HAP-1 (cell line): ENCODE data around the gene TMEM147.
A peak's percentile ranks its signal among the peaks of the same experiment; 100 is the strongest.

Experiments used
- DNase-seq, 2 experiments: peaks; one replicate each; pipeline ENCODE4 v3.0.0-alpha.2; 2016 to 2020; ENCODE audit warnings: low spot score in 2 of 2
- H3K27me3 ChIP-seq: fragments of 250-450 bp; sonication (Bioruptor Pico); 2 replicates; pipeline ENCODE4 v1.5.1; 2020; ENCODE audit warnings: low read depth, mild to moderate bottlenecking, moderate library complexity
- H3K36me3 ChIP-seq: fragments of 250-450 bp; sonication (Bioruptor Pico); replicated peaks from 2 replicates; pipeline ENCODE4 v1.5.1; 2020; ENCODE audit warnings: mild to moderate bottlenecking
- H3K4me1 ChIP-seq: fragments of 250-450 bp; sonication (Bioruptor Pico); 2 replicates; pipeline ENCODE4 v1.5.1; 2020; ENCODE audit warnings: mild to moderate bottlenecking
- H3K4me3 ChIP-seq: fragments of 250-450 bp; sonication (Bioruptor Pico); 2 replicates; pipeline ENCODE4 v1.5.1; 2020; ENCODE audit warnings: mild to moderate bottlenecking, moderate library complexity
- H3K9me3 ChIP-seq: fragments of 250-450 bp; sonication (Bioruptor Pico); 2 replicates; pipeline ENCODE4 v1.5.1; 2020; ENCODE audit warnings: mild to moderate bottlenecking, moderate library complexity
- in situ Hi-C: fragments of 300-500 bp; cut with MboI; formaldehyde crosslinking; loops from 3 replicates; pipeline ENCODE4 v1.14.3; 2020; ENCODE audit warnings: low sequenced_read_pairs, inconsistent platforms, mixed read lengths

The TMEM147 gene

GRCh38 chr19:35556846-35557538 is 11.6 kb downstream of the TMEM147 start:
- Histone ChIP-seq H3K4me1 (no peaks in the 10 kb centered on the region; the same call in none of the 2 replicates), H3K27me3 (peaks cover 2% of the 10 kb centered on the region; the same call in 1 of the 2 replicates), H3K36me3 (no peaks in the 10 kb centered on the region), H3K4me3 (no peak overlapping the region), H3K9me3 (no peaks in the 10 kb centered on the region)
- in situ Hi-C loops, result no loop called here
- no peak for DNase-seq

GRCh38 chr19:35557539-35558399 is 12.3 kb downstream of the TMEM147 start:
- in situ Hi-C loops, result no loop called here
- Histone ChIP-seq H3K27me3 (peaks cover 2% of the 10 kb centered on the region; the same call in 1 of the 2 replicates), H3K4me3 (peak overlapping the region; percentile 42), H3K36me3 (no peaks in the 10 kb centered on the region), H3K9me3 (no peaks in the 10 kb centered on the region), H3K4me1 (no peaks in the 10 kb centered on the region; the same call in none of the 2 replicates)
- DNase-seq, result peak; percentile 75 to 98

GRCh38 chr19:35558400-35559280 is 13.2 kb downstream of the TMEM147 start:
- Histone ChIP-seq H3K27me3 (peaks cover 2% of the 10 kb centered on the region; the same call in 1 of the 2 replicates), H3K4me3 (peak overlapping the region; percentile 42), H3K4me1 (no peaks in the 10 kb centered on the region; the same call in none of the 2 replicates), H3K9me3 (no peaks in the 10 kb centered on the region), H3K36me3 (no peaks in the 10 kb centered on the region)
- no peak for DNase-seq
- in situ Hi-C loops, result no loop called here

- H3K4me1 ChIP-seq, result no peaks in the 10 kb centered on the region; the same call in none of the 2 replicates
- H3K9me3 ChIP-seq, result no peaks in the 10 kb centered on the region
- no peak overlapping the region for H3K4me3 ChIP-seq
- DNase-seq, result no peak
- H3K36me3 ChIP-seq, result no peaks in the 10 kb centered on the region
- H3K27me3 ChIP-seq, result peaks cover 2% of the 10 kb centered on the region; the same call in 1 of the 2 replicates
- in situ Hi-C loops, result no loop called here
Observed at GRCh38 chr19:35559281-35559659, 13.8 kb downstream of the TMEM147 start.

- no peaks in the 10 kb centered on the region; the same call in none of the 2 replicates for H3K4me1 ChIP-seq
- DNase-seq, result no peak
- peaks cover 2% of the 10 kb centered on the region; the same call in 1 of the 2 replicates for H3K27me3 ChIP-seq
- H3K36me3 ChIP-seq, result no peaks in the 10 kb centered on the region
- H3K4me3 ChIP-seq, result no peak overlapping the region
- in situ Hi-C loops, result no loop called here
- no peaks in the 10 kb centered on the region for H3K9me3 ChIP-seq
Observed at GRCh38 chr19:35559781-35560180, 14.4 kb downstream of the TMEM147 start.

GRCh38 chr19:35560271-35560670 is 14.8 kb downstream of the TMEM147 start:
- no peak overlapping the region for H3K4me3 ChIP-seq
- no peak for DNase-seq
- in situ Hi-C loops, result no loop called here

GRCh38 chr19:35560677-35561076 is 15.3 kb downstream of the TMEM147 start:
- no peak for DNase-seq
- no peaks in the 10 kb centered on the region; the same call in none of the 2 replicates for H3K4me1 ChIP-seq
- in situ Hi-C loops, result no loop called here

More at GRCh38 chr19:35560271-35560670, 14.8 kb downstream of the TMEM147 start:
- no peaks in the 10 kb centered on the region; the same call in none of the 2 replicates for H3K4me1 ChIP-seq
- H3K27me3 ChIP-seq, result peaks cover 2% of the 10 kb centered on the region; the same call in 1 of the 2 replicates
- H3K36me3 ChIP-seq, result no peaks in the 10 kb centered on the region
- H3K9me3 ChIP-seq, result no peaks in the 10 kb centered on the region

GRCh38 chr19:35561436-35561835 is 16.0 kb downstream of the TMEM147 start:
- in situ Hi-C loops, result no loop called here
- DNase-seq, result no peak
- Histone ChIP-seq H3K36me3 (no peaks in the 10 kb centered on the region), H3K4me1 (no peaks in the 10 kb centered on the region; the same call in none of the 2 replicates), H3K27me3 (peaks cover 2% of the 10 kb centered on the region; the same call in 1 of the 2 replicates), H3K9me3 (no peaks in the 10 kb centered on the region), H3K4me3 (no peak overlapping the region)

More at GRCh38 chr19:35560677-35561076, 15.3 kb downstream of the TMEM147 start:
- Histone ChIP-seq H3K27me3 (peaks cover 2% of the 10 kb centered on the region; the same call in 1 of the 2 replicates), H3K4me3 (no peak overlapping the region), H3K36me3 (no peaks in the 10 kb centered on the region), H3K9me3 (no peaks in the 10 kb centered on the region)

- Histone ChIP-seq H3K36me3 (no peaks in the 10 kb centered on the region), H3K4me1 (no peaks in the 10 kb centered on the region; the same call in none of the 2 replicates), H3K4me3 (no peak overlapping the region), H3K9me3 (no peaks in the 10 kb centered on the region), H3K27me3 (peaks cover 2% of the 10 kb centered on the region; the same call in 1 of the 2 replicates)
- no peak for DNase-seq
- in situ Hi-C loops, result no loop called here
Observed at GRCh38 chr19:35562336-35562735, 16.9 kb downstream of the TMEM147 start.

- in situ Hi-C loops, result no loop called here
- H3K4me1 ChIP-seq, result no peaks in the 10 kb centered on the region; the same call in 1 of the 2 replicates
- H3K9me3 ChIP-seq, result no peaks in the 10 kb centered on the region
- no peaks in the 10 kb centered on the region for H3K36me3 ChIP-seq
- DNase-seq, result no peak
- H3K27me3 ChIP-seq, result peaks cover 2% of the 10 kb centered on the region; the same call in 1 of the 2 replicates
- no peak overlapping the region for H3K4me3 ChIP-seq
Observed at GRCh38 chr19:35562776-35563175, 17.4 kb downstream of the TMEM147 start.

- no peaks in the 10 kb centered on the region; the same call in 1 of the 2 replicates for H3K4me1 ChIP-seq
- H3K36me3 ChIP-seq, result no peaks in the 10 kb centered on the region
- H3K4me3 ChIP-seq, result no peak within 1 kb of the TSS
- in situ Hi-C loops, result no loop called here
- H3K9me3 ChIP-seq, result no peaks in the 10 kb centered on the region
- peaks cover 2% of the 10 kb centered on the region; the same call in 1 of the 2 replicates for H3K27me3 ChIP-seq
- no peak for DNase-seq
Observed at GRCh38 chr19:35563207-35563829, 17.9 kb downstream of the TMEM147 start, which contains the start of gene ATP4A. TSS of gene ATP4A (minus strand) at chr19:35563658. CDS start at chr19:35563629, 29 bp downstream.

- H3K36me3 ChIP-seq, result no peaks in the 10 kb centered on the region
- H3K9me3 ChIP-seq, result no peaks in the 10 kb centered on the region
- DNase-seq, result no peak
- no peaks in the 10 kb centered on the region for H3K4me1 ChIP-seq
- in situ Hi-C loops, result no loop called here
- no peaks in the 10 kb centered on the region for H3K27me3 ChIP-seq
- no peak overlapping the region for H3K4me3 ChIP-seq
Observed at GRCh38 chr19:35565016-35565856, 19.8 kb downstream of the TMEM147 start.
